GM21528 (cell line): Measurements from ENCODE around the gene P2RY8.

Experiments
- ATAC-seq: cut with Tn5 transposase; IDR thresholded peaks from one replicate; pipeline ENCODE4 v1.9.1; 2021; ENCODE audit warnings: mild to moderate bottlenecking, moderate library complexity; ENCODE audit not compliant: unreplicated experiment, low FRiP score

The P2RY8 gene

GRCh38 chrX:1423215-1423614 is 113.8 kb downstream of the P2RY8 start:
- no peak for ATAC-seq

- ATAC-seq: no peak
Observed at GRCh38 chrX:1422135-1422465, 114.9 kb downstream of the P2RY8 start.

GRCh38 chrX:1421433-1422134 is 115.4 kb downstream of the P2RY8 start:
- ATAC-seq: no peak

- ATAC-seq: no peak
Observed at GRCh38 chrX:1420371-1420770, 116.6 kb downstream of the P2RY8 start.

GRCh38 chrX:1419545-1420355 is 117.2 kb downstream of the P2RY8 start:
- no peak for ATAC-seq

- no peak for ATAC-seq
Observed at GRCh38 chrX:1418901-1419544, 118.0 kb downstream of the P2RY8 start.

- no peak for ATAC-seq
Observed at GRCh38 chrX:1417921-1418771, 118.8 kb downstream of the P2RY8 start.

GRCh38 chrX:1416965-1417760 is 119.8 kb downstream of the P2RY8 start:
- no peak for ATAC-seq

- no peak for ATAC-seq
Observed at GRCh38 chrX:1416327-1416784, 120.6 kb downstream of the P2RY8 start.
